Loucy (cell line): ENCODE data around the gene MACROD2.

Experiments
- H2AFZ ChIP-seq: fragments of 200-600 bp; sonication (generic); 2 replicates; pipeline ENCODE4 v1.6.0; 2016; ENCODE audit warnings: antibody characterized with exemption, mild to moderate bottlenecking, low read length, moderate library complexity
- H3F3A ChIP-seq: fragments of 200-600 bp; 2 replicates; pipeline ENCODE4 v1.6.0; 2016; ENCODE audit warnings: antibody characterized with exemption, low read depth, mild to moderate bottlenecking
- H3K27me3 ChIP-seq: fragments of 200-600 bp; sonication (generic); 2 replicates; pipeline ENCODE4 v1.6.1; 2014; ENCODE audit warnings: low read length, mild to moderate bottlenecking; ENCODE audit not compliant: insufficient read depth, poor library complexity, severe bottlenecking
- H3K36me3 ChIP-seq: fragments of 200-600 bp; sonication (generic); 2 replicates; pipeline ENCODE4 v1.6.1; 2016; ENCODE audit warnings: low read length; ENCODE audit not compliant: insufficient read depth
- H3K4me1 ChIP-seq: fragments of 200-600 bp; sonication (generic); 2 replicates; pipeline ENCODE4 v1.5.1; 2014; ENCODE audit warnings: low read length, mild to moderate bottlenecking; ENCODE audit not compliant: insufficient read depth, poor library complexity, severe bottlenecking
- H3K4me2 ChIP-seq: fragments of 200-600 bp; sonication (generic); 2 replicates; pipeline ENCODE4 v1.6.0; 2014; ENCODE audit warnings: antibody characterized with exemption, low read length, low read depth, mild to moderate bottlenecking; ENCODE audit not compliant: poor library complexity, severe bottlenecking
- H3K4me3 ChIP-seq: fragments of 200-600 bp; sonication (generic); 2 replicates; pipeline ENCODE4 v1.5.1; 2014; ENCODE audit warnings: low read length, mild to moderate bottlenecking, mixed read lengths; ENCODE audit not compliant: poor library complexity, severe bottlenecking
- H3K79me2 ChIP-seq: fragments of 200-600 bp; sonication (generic); 2 replicates; pipeline ENCODE4 v1.6.1; 2014; ENCODE audit warnings: low read length; ENCODE audit not compliant: insufficient read depth
- H3K9ac ChIP-seq: fragments of 200-600 bp; sonication (generic); 2 replicates; pipeline ENCODE4 v1.6.0; 2014; ENCODE audit warnings: mild to moderate bottlenecking, low read depth, low read length, moderate library complexity; ENCODE audit not compliant: poor library complexity, severe bottlenecking
- H3K9me2 ChIP-seq: fragments of 200-600 bp; sonication (generic); replicated peaks from 2 replicates; pipeline ENCODE4 v1.6.1; 2016; ENCODE audit warnings: low read depth, low read length, mixed read lengths
- H3K9me3 ChIP-seq: fragments of 200-600 bp; sonication (generic); 2 replicates; pipeline ENCODE4 v1.6.1; 2014; ENCODE audit warnings: mild to moderate bottlenecking, antibody characterized with exemption, low read length, low read depth; ENCODE audit not compliant: insufficient read depth
- H4K20me1 ChIP-seq: fragments of 200-600 bp; sonication (generic); 2 replicates; pipeline ENCODE4 v1.6.0; 2014; ENCODE audit warnings: antibody characterized with exemption, low read length, mild to moderate bottlenecking; ENCODE audit not compliant: insufficient read depth, poor library complexity, severe bottlenecking
- EZH2phosphoT487 ChIP-seq: fragments of 200-600 bp; IDR thresholded peaks from 2 replicates; pipeline ENCODE4 v1.6.1; 2018; ENCODE audit warnings: antibody characterized with exemption, mild to moderate bottlenecking, moderate library complexity, borderline replicate concordance
- TF ChIP-seq, protein P1 (sequence below): fragments of 200-600 bp; sonication (generic); conservative IDR thresholded peaks from 2 replicates; pipeline ENCODE4 v1.5.1; 2014; ENCODE audit warnings: mild to moderate bottlenecking, antibody characterized with exemption, low read length

Gene MACROD2

DNA sequence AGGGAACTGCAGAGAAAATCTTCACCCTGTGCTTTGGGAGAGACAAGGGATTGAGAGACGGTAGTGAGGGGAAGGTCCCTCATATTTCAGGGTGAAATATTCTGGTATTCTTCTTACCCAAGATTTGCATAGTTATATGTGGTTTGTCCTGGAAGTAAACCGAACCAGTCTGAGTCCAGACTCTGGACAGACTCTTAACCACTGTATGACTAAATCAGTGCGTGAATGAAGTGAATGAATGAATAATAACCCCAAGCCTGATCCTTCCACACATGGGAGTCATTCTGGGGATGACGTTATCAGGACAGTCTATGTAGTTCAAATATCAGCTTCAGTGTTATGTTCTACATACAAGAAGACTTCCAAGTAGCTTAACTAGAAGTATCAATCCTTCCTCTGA lies 1887.2 kb downstream of the MACROD2 start:
- TF ChIP-seq, protein P1, sequence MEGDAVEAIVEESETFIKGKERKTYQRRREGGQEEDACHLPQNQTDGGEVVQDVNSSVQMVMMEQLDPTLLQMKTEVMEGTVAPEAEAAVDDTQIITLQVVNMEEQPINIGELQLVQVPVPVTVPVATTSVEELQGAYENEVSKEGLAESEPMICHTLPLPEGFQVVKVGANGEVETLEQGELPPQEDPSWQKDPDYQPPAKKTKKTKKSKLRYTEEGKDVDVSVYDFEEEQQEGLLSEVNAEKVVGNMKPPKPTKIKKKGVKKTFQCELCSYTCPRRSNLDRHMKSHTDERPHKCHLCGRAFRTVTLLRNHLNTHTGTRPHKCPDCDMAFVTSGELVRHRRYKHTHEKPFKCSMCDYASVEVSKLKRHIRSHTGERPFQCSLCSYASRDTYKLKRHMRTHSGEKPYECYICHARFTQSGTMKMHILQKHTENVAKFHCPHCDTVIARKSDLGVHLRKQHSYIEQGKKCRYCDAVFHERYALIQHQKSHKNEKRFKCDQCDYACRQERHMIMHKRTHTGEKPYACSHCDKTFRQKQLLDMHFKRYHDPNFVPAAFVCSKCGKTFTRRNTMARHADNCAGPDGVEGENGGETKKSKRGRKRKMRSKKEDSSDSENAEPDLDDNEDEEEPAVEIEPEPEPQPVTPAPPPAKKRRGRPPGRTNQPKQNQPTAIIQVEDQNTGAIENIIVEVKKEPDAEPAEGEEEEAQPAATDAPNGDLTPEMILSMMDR, result no peak
- TF ChIP-seq EZH2phosphoT487, result no peak
- no peak overlapping the region for H2AFZ ChIP-seq
- no peaks in the 10 kb centered on the region for H3F3A ChIP-seq
- H3K4me1 ChIP-seq, result no peaks in the 10 kb centered on the region
- H3K9ac ChIP-seq, result no peak overlapping the region
- H3K79me2 ChIP-seq, result no peaks in the 10 kb centered on the region
- H3K9me3 ChIP-seq, result peaks cover 4% of the 10 kb centered on the region; the same call in 1 of the 2 replicates
- H3K9me2 ChIP-seq, result no peaks in the 10 kb centered on the region
- no peaks in the 10 kb centered on the region for H3K36me3 ChIP-seq
- H4K20me1 ChIP-seq, result no peaks in the 10 kb centered on the region
- H3K4me3 ChIP-seq, result no peak overlapping the region
- no peak overlapping the region for H3K4me2 ChIP-seq
- H3K27me3 ChIP-seq, result no peaks in the 10 kb centered on the region

DNA sequence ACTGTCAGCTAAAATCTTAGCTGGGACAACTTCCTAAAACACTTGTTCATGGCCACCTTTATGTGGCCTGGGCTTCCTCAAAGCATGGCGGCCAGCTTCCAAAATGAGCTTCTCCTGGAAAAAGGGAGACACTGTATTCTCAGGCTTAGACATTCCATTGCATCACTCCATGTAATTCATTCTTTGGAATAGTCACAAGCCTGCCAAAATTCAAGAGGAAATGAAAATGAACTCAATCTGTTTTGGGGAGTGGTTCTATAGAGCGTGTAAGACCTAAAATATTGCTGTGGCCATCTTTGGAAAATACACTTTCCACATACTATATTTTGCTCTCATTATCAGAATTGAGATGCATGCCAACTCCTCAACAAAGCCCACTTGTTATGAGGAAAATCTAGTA lies 1890.9 kb downstream of the MACROD2 start:
- H4K20me1 ChIP-seq, result no peaks in the 10 kb centered on the region
- H3K9me3 ChIP-seq, result no peaks in the 10 kb centered on the region
- no peaks in the 10 kb centered on the region for H3F3A ChIP-seq
- H3K4me1 ChIP-seq, result no peaks in the 10 kb centered on the region
- H3K9me2 ChIP-seq, result no peaks in the 10 kb centered on the region
- no peak overlapping the region for H3K4me2 ChIP-seq
- H3K27me3 ChIP-seq, result no peaks in the 10 kb centered on the region
- H2AFZ ChIP-seq, result no peak overlapping the region
- no peak overlapping the region for H3K9ac ChIP-seq
- H3K36me3 ChIP-seq, result no peaks in the 10 kb centered on the region
- H3K4me3 ChIP-seq, result no peak overlapping the region
- no peak for TF ChIP-seq EZH2phosphoT487
- TF ChIP-seq, protein P1, result no peak
- no peaks in the 10 kb centered on the region for H3K79me2 ChIP-seq

DNA sequence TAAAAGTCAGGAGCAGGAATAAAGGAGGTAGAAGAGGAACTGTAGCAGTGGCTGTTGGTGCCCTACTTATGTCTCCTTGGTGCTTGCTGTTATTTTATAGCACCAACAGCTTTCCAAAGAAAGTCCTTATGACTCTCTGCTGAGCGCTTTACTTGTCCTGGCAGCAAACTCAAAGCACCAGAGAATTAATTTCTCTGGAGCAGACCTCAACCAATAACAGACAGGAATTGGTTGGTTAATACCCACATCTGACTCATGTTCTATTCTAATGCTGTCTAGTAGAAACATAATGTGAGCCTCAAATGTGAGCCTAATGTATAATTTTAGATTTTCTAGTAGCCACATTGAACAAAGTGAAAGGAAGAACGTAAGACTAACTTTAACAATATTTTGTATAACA lies 1892.1 kb downstream of the MACROD2 start:
- no peak overlapping the region for H3K4me3 ChIP-seq
- no peaks in the 10 kb centered on the region for H3K9me3 ChIP-seq
- H3K79me2 ChIP-seq, result no peaks in the 10 kb centered on the region
- H3K4me1 ChIP-seq, result no peaks in the 10 kb centered on the region
- no peaks in the 10 kb centered on the region for H3K36me3 ChIP-seq
- H4K20me1 ChIP-seq, result no peaks in the 10 kb centered on the region
- H3K4me2 ChIP-seq, result no peak overlapping the region
- H3K9me2 ChIP-seq, result no peaks in the 10 kb centered on the region
- H2AFZ ChIP-seq, result no peak overlapping the region
- H3F3A ChIP-seq, result no peaks in the 10 kb centered on the region
- no peaks in the 10 kb centered on the region for H3K27me3 ChIP-seq
- H3K9ac ChIP-seq, result no peak overlapping the region
- TF ChIP-seq EZH2phosphoT487, result no peak
- TF ChIP-seq, protein P1, result no peak
